HG03025 (cell line): Measurements from ENCODE around the gene FBXO8.

Source experiments
- ATAC-seq: cut with Tn5 transposase; IDR thresholded peaks from one replicate; pipeline ENCODE4 v1.9.1; 2021; ENCODE audit warnings: mild to moderate bottlenecking, moderate library complexity; ENCODE audit not compliant: unreplicated experiment, low FRiP score

The FBXO8 gene

GRCh38 chr4:174252412-174252811 is 31.1 kb downstream of the FBXO8 start:
- ATAC-seq: no peak

DNA sequence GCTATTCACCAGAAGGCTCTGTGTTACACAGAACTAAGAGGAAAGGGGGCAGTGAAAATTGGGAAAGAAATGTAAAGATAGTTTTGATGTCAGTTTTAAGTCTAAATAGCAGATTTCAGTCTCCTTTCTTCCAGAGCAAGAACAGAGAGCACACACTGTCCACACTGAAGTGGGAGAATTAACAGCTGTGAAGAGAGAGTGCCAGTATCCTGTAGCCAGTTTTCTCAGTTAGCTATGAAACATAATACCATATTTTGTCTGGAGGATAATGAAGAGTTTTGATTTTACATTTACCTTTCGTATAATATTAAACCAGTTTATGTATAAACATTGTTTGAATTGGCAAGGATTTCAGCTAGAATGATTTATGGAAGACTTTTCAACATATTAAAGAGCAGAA is 35.1 kb downstream of the FBXO8 start:
- ATAC-seq: no peak

GRCh38 chr4:174245714-174246113 is 37.8 kb downstream of the FBXO8 start:
- ATAC-seq: no peak

DNA sequence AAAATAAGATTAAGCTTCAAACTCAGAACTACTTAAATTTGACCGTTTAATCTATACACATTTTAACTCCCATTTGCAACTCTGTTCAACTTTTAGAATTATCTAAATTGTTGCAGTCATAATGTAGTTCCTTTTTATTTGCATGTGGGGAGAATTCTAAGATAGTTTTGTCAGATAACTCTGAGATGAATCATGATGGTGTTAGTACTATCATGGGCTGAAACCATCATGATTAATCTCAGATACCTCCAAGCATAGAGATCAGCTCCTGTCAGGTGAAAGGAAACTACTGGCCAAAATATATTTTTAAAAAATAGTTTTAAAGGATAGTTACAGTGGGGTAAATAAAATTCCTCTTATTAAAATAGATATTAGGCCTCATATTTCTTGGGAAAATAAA is 39.0 kb downstream of the FBXO8 start:
- ATAC-seq: no peak

DNA sequence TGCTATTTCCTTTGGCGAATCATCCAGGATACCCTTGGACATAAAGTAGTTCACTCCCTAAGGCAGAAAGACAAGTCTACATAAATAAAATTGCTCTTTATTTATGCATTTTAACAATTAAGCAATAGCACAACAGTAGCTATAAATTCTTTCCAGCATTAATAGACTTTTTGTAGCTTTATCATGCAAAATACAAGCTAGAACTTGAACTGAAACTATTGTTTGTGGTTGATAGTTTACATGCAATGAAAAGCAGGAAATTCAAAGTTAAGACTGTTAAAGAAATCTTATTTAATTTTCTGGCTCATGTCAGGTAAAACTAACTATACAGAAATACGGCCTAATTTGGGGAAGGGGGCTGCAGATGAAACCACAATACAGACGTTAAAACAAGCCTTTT is 42.3 kb downstream of the FBXO8 start:
- ATAC-seq: no peak

GRCh38 chr4:174236359-174236758 is 47.1 kb downstream of the FBXO8 start:
- ATAC-seq: no peak

GRCh38 chr4:174230680-174231079 is 52.8 kb downstream of the FBXO8 start:
- no peak for ATAC-seq

DNA sequence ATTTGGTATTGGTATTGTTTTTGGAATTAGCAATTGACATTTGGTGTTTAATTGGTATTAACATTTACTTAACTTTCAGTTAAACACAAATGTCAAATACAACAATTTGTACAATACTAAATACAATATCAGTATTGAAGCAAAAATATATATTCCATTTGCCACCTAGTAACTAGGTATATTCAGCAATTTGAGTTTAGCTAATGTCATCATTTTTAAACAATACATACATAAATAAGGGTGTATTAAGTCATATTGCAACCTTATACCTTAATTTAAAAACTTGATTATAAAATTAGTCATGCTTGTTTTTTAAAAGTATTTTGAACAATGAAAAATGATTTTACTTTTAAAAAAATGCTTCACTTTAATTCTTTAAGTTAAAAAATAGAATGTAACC is 53.3 kb downstream of the FBXO8 start:
- ATAC-seq: no peak

GRCh38 chr4:174228988-174229387 is 54.5 kb downstream of the FBXO8 start:
- ATAC-seq: no peak

DNA sequence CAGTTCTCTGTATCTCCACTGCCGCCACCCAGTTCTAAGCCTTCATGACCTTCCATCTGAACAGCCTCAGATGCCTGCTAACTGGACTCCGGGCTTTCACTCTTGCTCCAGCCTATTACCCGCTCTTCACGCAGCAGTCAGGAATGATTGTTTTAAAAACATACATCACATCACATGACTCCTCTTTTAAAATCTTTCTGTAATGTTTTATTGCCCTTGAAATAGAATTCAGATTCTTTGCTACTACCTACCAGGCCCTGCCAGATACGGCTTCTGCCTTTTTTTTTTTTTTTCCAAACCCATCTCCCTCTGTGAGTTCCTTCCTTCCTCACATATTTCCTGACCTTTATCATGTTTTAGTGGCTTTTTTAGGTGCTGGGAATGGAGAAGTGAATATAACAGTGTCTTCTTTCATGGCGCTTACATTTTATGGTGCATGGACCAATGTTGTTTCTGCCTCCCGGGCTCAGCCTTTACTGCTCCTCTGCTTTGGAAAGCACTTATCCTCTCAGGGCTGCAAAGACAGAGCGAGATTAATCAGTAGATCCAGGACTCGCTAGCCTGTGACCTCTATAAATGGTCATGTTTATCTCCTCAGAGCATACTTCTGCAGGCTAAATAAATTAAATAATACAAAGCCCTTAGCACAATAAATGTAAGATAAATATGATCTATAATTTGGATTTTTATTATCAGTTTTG is 58.0 kb downstream of the FBXO8 start:
- no peak for ATAC-seq

GRCh38 chr4:174224550-174224949 is 58.9 kb downstream of the FBXO8 start:
- no peak for ATAC-seq

DNA sequence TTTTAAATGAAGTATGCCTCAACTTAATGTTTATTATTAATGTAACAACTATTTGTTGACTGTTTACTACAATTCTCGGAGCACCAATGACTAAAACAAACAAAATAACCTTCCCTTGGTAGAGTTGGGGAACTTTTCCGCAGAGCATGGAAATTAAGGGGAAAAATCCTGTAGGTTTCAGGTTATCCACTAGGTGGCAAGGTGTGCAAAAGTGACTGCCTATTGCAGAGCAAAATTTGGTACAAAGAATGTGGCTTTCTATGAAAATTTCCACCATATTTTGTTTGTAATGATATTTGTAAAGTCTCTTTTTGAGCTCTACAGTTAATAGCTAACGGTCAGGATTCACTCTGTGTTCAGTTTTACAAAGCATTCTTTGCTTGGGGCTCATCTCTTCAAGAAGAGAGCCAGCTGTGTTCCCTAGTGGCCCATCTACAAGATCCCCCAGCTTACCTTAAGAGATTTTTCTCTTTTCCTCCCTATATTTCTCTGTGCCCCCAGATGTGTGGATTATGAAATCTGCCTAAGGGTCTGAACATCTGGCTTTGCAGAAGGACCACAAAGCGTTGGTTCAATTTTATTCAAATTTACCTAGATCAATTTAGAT is 61.1 kb downstream of the FBXO8 start:
- ATAC-seq: peak; percentile 72

- no peak for ATAC-seq
These were observed 65.2 kb downstream of the FBXO8 start for GRCh38 chr4:174218127-174218790.

GRCh38 chr4:174217273-174218126 is 66.0 kb downstream of the FBXO8 start:
- ATAC-seq: no peak

DNA sequence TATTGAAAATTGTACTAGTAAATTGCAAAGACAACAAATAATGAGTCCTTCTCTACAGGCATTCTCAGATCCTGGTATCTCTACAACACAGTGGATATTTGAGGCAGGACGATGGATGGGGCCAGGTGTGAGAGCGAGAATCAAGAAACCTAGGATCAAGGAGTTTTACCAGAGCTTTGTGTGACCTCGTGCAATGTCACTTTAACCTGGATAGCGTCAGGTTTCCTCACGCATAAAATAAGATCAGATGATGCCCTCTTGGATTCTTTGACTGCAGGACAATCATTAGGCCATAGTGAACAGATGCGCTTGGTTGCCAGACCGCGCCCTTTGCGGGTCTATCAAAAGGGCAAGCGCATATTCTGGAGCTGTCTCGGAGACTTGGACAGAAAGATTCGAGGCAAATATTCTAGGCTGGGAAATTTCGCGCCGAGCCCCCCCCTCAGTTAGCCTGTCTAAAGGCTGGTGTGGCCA is 66.6 kb downstream of the FBXO8 start:
- no peak for ATAC-seq

- no peak for ATAC-seq
These were observed 67.3 kb downstream of the FBXO8 start for GRCh38 chr4:174215961-174216680.

DNA sequence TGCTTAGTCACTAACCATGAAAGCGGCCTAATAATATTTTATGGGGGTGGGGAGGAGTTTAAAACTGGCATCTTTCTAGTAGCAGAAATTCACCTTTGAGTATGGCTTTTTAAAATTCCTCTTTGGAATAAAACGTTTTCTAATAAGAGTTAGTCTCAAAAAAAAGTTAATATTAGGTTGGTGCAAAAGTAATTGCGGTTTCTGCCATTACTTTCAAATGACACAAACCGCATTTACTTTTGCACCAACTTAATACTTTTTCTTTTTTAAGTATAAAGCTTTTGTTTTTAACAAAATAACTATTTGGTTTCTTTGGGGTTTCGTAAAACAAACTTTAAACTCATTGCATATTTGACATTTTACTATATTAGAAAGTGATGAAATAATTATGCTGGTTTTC is 68.4 kb downstream of the FBXO8 start:
- no peak for ATAC-seq

DNA sequence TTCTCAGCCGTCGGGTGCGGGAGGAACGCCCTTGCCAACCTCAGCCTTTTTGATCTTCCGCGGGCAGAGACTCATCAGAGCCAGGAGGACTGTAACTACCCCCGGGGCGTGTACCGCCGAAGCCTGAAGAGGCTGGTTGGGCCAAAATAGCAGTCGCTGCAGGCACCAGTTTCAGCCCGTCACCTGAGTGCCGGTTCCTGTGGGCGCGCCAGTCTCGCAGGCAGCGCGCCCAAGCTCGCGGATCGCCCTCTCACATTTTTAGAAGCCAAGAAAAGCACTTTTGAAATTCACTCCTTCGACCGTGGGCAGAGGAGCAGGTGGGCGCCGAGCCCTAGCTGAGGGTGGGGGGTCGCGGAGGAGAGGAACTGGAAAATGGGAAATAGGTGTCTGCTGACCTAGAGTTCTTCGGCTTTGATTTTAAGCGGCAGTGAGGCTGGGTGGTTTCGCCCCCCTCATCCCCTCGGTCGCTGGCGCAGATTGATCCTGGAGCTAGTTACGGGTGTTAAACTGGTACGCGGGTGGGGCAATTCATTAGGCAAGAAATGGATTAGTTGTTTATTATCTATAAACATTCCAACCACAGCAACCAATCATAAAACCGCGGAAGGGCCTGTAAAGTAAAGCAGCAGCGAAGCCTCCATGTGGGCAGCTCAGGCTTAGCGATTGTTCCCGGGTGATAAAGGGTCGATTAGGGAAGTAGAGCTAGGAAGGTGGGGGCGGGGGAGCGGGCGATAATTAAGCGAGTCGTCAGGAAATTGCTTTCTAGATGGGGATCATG is 69.2 kb downstream of the FBXO8 start:
- ATAC-seq: no peak

DNA sequence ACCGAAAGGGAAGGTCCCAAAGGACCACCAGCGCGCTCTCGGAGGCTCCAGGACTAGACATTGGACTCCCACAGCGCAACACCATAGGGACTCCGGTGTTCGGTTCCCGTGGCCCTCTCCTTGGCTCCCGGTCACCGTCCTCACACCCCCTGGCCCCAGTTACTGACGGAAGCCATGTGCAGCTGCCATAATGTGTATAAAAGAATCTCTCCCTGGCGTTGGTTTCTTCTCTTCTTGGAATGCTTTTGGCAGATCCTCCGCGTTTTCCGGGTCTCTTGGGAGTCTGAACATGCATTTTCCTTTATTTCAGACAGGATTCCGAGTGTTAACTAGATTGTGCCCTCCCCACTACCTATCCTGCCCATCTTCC is 69.8 kb downstream of the FBXO8 start:
- ATAC-seq: no peak

GRCh38 chr4:174212061-174212460 is 71.4 kb downstream of the FBXO8 start:
- ATAC-seq: no peak
